K562 (cell line): ENCODE results near the gene ADGRG4.

Experiments used
- CEBPB ChIP-seq: fragments of 450-650 bp; IDR thresholded peaks from 2 replicates; pipeline ENCODE4 v1.6.1; 2016; ENCODE audit warnings: missing genetic modification characterization, missing compliant biosample characterization
- CTCF ChIP-seq, 3 experiments: IDR thresholded peaks in 2 of 3; conservative IDR thresholded peaks in 1 of 3; 2 replicates each; pipeline ENCODE4 v1.5.1; 2011 to 2012; ENCODE audit warnings: low read length in 3 of 3, mild to moderate bottlenecking in 3 of 3, control low read depth in 2 of 3, improper control_type of control experiment in 1 of 3, inconsistent platforms in 1 of 3, low read depth in 1 of 3, mixed read lengths in 1 of 3, moderate library complexity in 1 of 3; ENCODE audit not compliant: insufficient read depth in 2 of 3
- DLX4 ChIP-seq: fragments of 250-450 bp; sonication (Bioruptor Pico); IDR thresholded peaks from 2 replicates; pipeline ENCODE4 v1.6.1; 2021; ENCODE audit warnings: mild to moderate bottlenecking
- ERF ChIP-seq: fragments of 450-650 bp; formaldehyde crosslinking; IDR thresholded peaks from 2 replicates; pipeline ENCODE4 v1.4.0; 2020; ENCODE audit warnings: mild to moderate bottlenecking, mixed read lengths
- FOXK1 ChIP-seq: sonication (generic); formaldehyde crosslinking; IDR thresholded peaks from 2 replicates; pipeline ENCODE4 v1.8.0; 2022; ENCODE audit warnings: missing genetic modification reagents, mild to moderate bottlenecking, borderline replicate concordance
- MYNN ChIP-seq, 2 experiments: sonication (generic); formaldehyde crosslinking in 1 of 2; IDR thresholded peaks; 2 replicates each; pipeline versions ENCODE4 v1.5.0 to v1.6.1; 2016 to 2020; ENCODE audit warnings: antibody characterized with exemption in 1 of 2, missing genetic modification reagents in 1 of 2
- NR2C2 ChIP-seq, 2 experiments: fragments of 200-800 bp in 1 of 2; sonication (Bioruptor generic) in 1 of 2; sonication (generic) in 1 of 2; formaldehyde crosslinking in 1 of 2; IDR thresholded peaks; 2 replicates each; pipeline versions ENCODE4 v1.6.1 to v1.8.0; 2016 to 2022; ENCODE audit warnings: mild to moderate bottlenecking in 1 of 2, missing compliant biosample characterization in 1 of 2, missing genetic modification characterization in 1 of 2, missing genetic modification reagents in 1 of 2
- POLR2AphosphoS5 ChIP-seq: IDR thresholded peaks from 2 replicates; pipeline ENCODE4 v1.6.1; 2011; ENCODE audit warnings: mild to moderate bottlenecking, low read depth, low read length, moderate library complexity; ENCODE audit not compliant: control insufficient read depth, insufficient read depth
- POLR3A ChIP-seq: IDR thresholded peaks from 2 replicates; pipeline ENCODE4 v1.6.1; 2011; ENCODE audit warnings: borderline replicate concordance, mild to moderate bottlenecking, moderate library complexity; ENCODE audit not compliant: insufficient read length, insufficient read depth; ENCODE audit errors: extremely low read depth
- SIX5 ChIP-seq, 2 experiments: IDR thresholded peaks; 2 replicates each; pipeline ENCODE4 v1.6.1; 2011; ENCODE audit warnings: low read length in 2 of 2, borderline replicate concordance in 1 of 2, low read depth in 1 of 2, mild to moderate bottlenecking in 1 of 2, moderate library complexity in 1 of 2; ENCODE audit not compliant: insufficient read depth in 1 of 2
- SMARCB1 ChIP-seq: IDR thresholded peaks from 2 replicates; pipeline ENCODE4 v1.6.1; 2011; ENCODE audit warnings: improper control_type of control experiment, low read depth; ENCODE audit not compliant: insufficient read length
- SNIP1 ChIP-seq: fragments of 450-650 bp; IDR thresholded peaks from 2 replicates; pipeline ENCODE4 v1.7.1; 2017; ENCODE audit warnings: low read depth, mild to moderate bottlenecking
- ZNF263 ChIP-seq: sonication (generic); formaldehyde crosslinking; IDR thresholded peaks from 2 replicates; pipeline ENCODE4 v1.8.0; 2022; ENCODE audit warnings: mild to moderate bottlenecking, missing genetic modification reagents, borderline replicate concordance

GRCh38 chrX:136272325-136272724 lies 28.4 kb upstream of the ADGRG4 start:
- TF ChIP-seq SMARCB1: no peak
- TF ChIP-seq POLR2AphosphoS5: no peak
- no peak for TF ChIP-seq NR2C2 (CRISPR knock-in tag; IDR thresholded peaks at IDR 0.05)
- TF ChIP-seq NR2C2 (tag; IDR thresholded peaks at IDR 0.05): no peak
- TF ChIP-seq SIX5 (IDR thresholded peaks at IDR 0.05; ENCODE audit: borderline replicate concordance in 1 of 2, insufficient read depth in 1 of 2, low read depth in 1 of 2, low read length in 2 of 2): no peak
- TF ChIP-seq CTCF (IDR thresholded peaks at IDR 0.05 in 2 of 3, conservative IDR thresholded peaks at IDR 0.05 in 1 of 3; ENCODE audit: insufficient read depth in 2 of 3, low read depth in 1 of 3, low read length in 3 of 3): peak in 2 of 3 experiments; percentile 16 to 37; a peak in 2 of 6 replicates
- no peak for TF ChIP-seq MYNN (IDR thresholded peaks at IDR 0.05)
- no peak for TF ChIP-seq MYNN (CRISPR knock-in tag; IDR thresholded peaks at IDR 0.05)
- TF ChIP-seq SNIP1: no peak
- TF ChIP-seq FOXK1 (CRISPR knock-in tag): no peak
- no peak for TF ChIP-seq DLX4 (CRISPR knock-in tag)
- TF ChIP-seq ERF (CRISPR knock-in tag): no peak
- TF ChIP-seq CEBPB (tag): no peak
- TF ChIP-seq ZNF263 (CRISPR knock-in tag): no peak
- TF ChIP-seq POLR3A: no peak
